GM21381 (cell line): ENCODE measurements around the gene SLC25A18.

Experiments
- ATAC-seq: cut with Tn5 transposase; IDR thresholded peaks from one replicate; pipeline ENCODE4 v1.9.1; 2021; ENCODE audit warnings: mild to moderate bottlenecking, moderate library complexity; ENCODE audit not compliant: unreplicated experiment

The SLC25A18 gene

GRCh38 chr22:17569971-17570511 lies 6.7 kb downstream of the SLC25A18 start:
- no peak for ATAC-seq

- no peak for ATAC-seq
Measured at GRCh38 chr22:17570851-17571631, 7.7 kb downstream of the SLC25A18 start.

GRCh38 chr22:17575151-17575550 lies 11.9 kb downstream of the SLC25A18 start:
- no peak for ATAC-seq

- no peak for ATAC-seq
Measured at GRCh38 chr22:17575681-17576080, 12.4 kb downstream of the SLC25A18 start.

- no peak for ATAC-seq
Measured at GRCh38 chr22:17576470-17576869, 13.2 kb downstream of the SLC25A18 start.

- ATAC-seq: no peak
Measured at GRCh38 chr22:17578136-17578754, 14.9 kb downstream of the SLC25A18 start.

- ATAC-seq: no peak
Measured at GRCh38 chr22:17579535-17579981, 16.3 kb downstream of the SLC25A18 start.

GRCh38 chr22:17580441-17581031 lies 17.2 kb downstream of the SLC25A18 start:
- ATAC-seq: no peak

- ATAC-seq: no peak
Measured at GRCh38 chr22:17581056-17581455, 17.8 kb downstream of the SLC25A18 start.

- no peak for ATAC-seq
Measured at GRCh38 chr22:17581631-17582030, 18.3 kb downstream of the SLC25A18 start.

- no peak for ATAC-seq
Measured at GRCh38 chr22:17583151-17583550, 19.9 kb downstream of the SLC25A18 start.

GRCh38 chr22:17586831-17587440 lies 23.6 kb downstream of the SLC25A18 start:
- ATAC-seq: no peak

- no peak for ATAC-seq
Measured at GRCh38 chr22:17587629-17588028, 24.3 kb downstream of the SLC25A18 start.

GRCh38 chr22:17588606-17589005 lies 25.3 kb downstream of the SLC25A18 start:
- ATAC-seq: no peak

- ATAC-seq: no peak
Measured at GRCh38 chr22:17589810-17590375, 26.6 kb downstream of the SLC25A18 start.

- ATAC-seq: no peak
Measured at GRCh38 chr22:17590586-17590985, 27.3 kb downstream of the SLC25A18 start.

GRCh38 chr22:17592201-17592600 lies 28.9 kb downstream of the SLC25A18 start:
- ATAC-seq: no peak

- ATAC-seq: no peak
Measured at GRCh38 chr22:17596226-17596625, 32.9 kb downstream of the SLC25A18 start.

GRCh38 chr22:17597217-17597616 lies 33.9 kb downstream of the SLC25A18 start:
- no peak for ATAC-seq

- no peak for ATAC-seq
Measured at GRCh38 chr22:17598318-17598717, 35.0 kb downstream of the SLC25A18 start.

GRCh38 chr22:17601031-17601430 lies 37.7 kb downstream of the SLC25A18 start:
- no peak for ATAC-seq
